Kidney epithelial cell (primary cell): ENCODE measurements around the gene ANAPC4. TPM values are rescaled to one million over a fixed set of nuclear protein-coding genes. Genes with fewer than 3 reads are reported as not detected.
"Not testable (repeated sequence)": the region's sequence is repeated elsewhere in the genome, so short reads cannot be mapped to it uniquely, and the experiment has no call there.

ENCODE experiments used
- DNase-seq: peaks from one replicate; pipeline ENCODE4 v3.0.0-alpha.2; 2010; ENCODE audit warnings: low read depth
- H3K27me3 ChIP-seq: 2 replicates; pipeline ENCODE4 v1.6.0; 2011; ENCODE audit warnings: low read length; ENCODE audit not compliant: control insufficient read depth, insufficient read depth
- H3K36me3 ChIP-seq: 2 replicates; pipeline ENCODE4 v1.5.1; 2011; ENCODE audit warnings: low read length; ENCODE audit not compliant: control insufficient read depth, insufficient read depth
- H3K4me3 ChIP-seq: 2 replicates; pipeline ENCODE4 v1.5.1; 2011; ENCODE audit warnings: low read depth, mild to moderate bottlenecking, control low read depth, low read length
- CTCF ChIP-seq: IDR thresholded peaks from 2 replicates; pipeline ENCODE4 v1.5.1; 2011; ENCODE audit warnings: mild to moderate bottlenecking, moderate library complexity, low read length, control low read depth, inconsistent platforms; ENCODE audit not compliant: insufficient read depth, poor library complexity, severe bottlenecking
- total RNA-seq: library from RNA; depleted of rRNA; stranded (reverse); fragments of >200 nt; gene quantifications from 2 replicates; pipeline ENCODE4 v1.2.3, GENCODE V29; 2015

Gene ANAPC4
- total RNA-seq, 1 donor from 2014 or later, result 24.9 TPM

GRCh38 chr4:25370242-25370641 is 6.8 kb upstream of the ANAPC4 start:
- Histone ChIP-seq H3K27me3 (no peaks in the 10 kb centered on the region), H3K36me3 (peaks cover 2% of the 10 kb centered on the region), H3K4me3 (no peak overlapping the region)
- no peak for TF ChIP-seq CTCF
- DNase-seq, result no peak

- not testable (repeated sequence) for H3K4me3 ChIP-seq, H3K36me3 ChIP-seq, DNase-seq, H3K27me3 ChIP-seq
These were observed 4.5 kb upstream of the ANAPC4 start for GRCh38 chr4:25372549-25372948.

- no peak for TF ChIP-seq CTCF
- DNase-seq, result no peak
- H3K4me3 ChIP-seq, result peak overlapping the region; percentile 65
- H3K27me3 ChIP-seq, result no peaks in the 10 kb centered on the region
- H3K36me3 ChIP-seq, result no peaks in the 10 kb centered on the region
These were observed 741 bp downstream of the ANAPC4 start for GRCh38 chr4:25377572-25378436.

- no peaks in the 10 kb centered on the region for H3K36me3 ChIP-seq
- no peak for DNase-seq
These were observed 1.3 kb downstream of the ANAPC4 start for GRCh38 chr4:25378437-25378743.

GRCh38 chr4:25379591-25379990 is 2.5 kb downstream of the ANAPC4 start:
- H3K36me3 ChIP-seq, result no peaks in the 10 kb centered on the region
- no peak for TF ChIP-seq CTCF
- no peak overlapping the region for H3K4me3 ChIP-seq
- no peak for DNase-seq
- H3K27me3 ChIP-seq, result no peaks in the 10 kb centered on the region

More at GRCh38 chr4:25378437-25378743, 1.3 kb downstream of the ANAPC4 start:
- no peak for TF ChIP-seq CTCF
- H3K27me3 ChIP-seq, result no peaks in the 10 kb centered on the region
- no peak overlapping the region for H3K4me3 ChIP-seq

- no peak for TF ChIP-seq CTCF
- no peaks in the 10 kb centered on the region for H3K27me3 ChIP-seq
- DNase-seq, result no peak
- no peaks in the 10 kb centered on the region for H3K36me3 ChIP-seq
- no peak overlapping the region for H3K4me3 ChIP-seq
These were observed 6.6 kb downstream of the ANAPC4 start for GRCh38 chr4:25383647-25384046.
